DOHH2 (cell line): ENCODE results near the gene DR1.

Experiments
- H3F3A ChIP-seq: fragments of 200-600 bp; sonication (generic), shearing (Covaris generic); 2 replicates; pipeline ENCODE4 v1.6.0; 2016; ENCODE audit warnings: antibody characterized with exemption, mild to moderate bottlenecking; ENCODE audit not compliant: control insufficient read depth, insufficient read depth
- H3K27ac ChIP-seq: fragments of 200-600 bp; sonication (generic); 2 replicates; pipeline ENCODE4 v1.5.1; 2014; ENCODE audit warnings: low read depth, mild to moderate bottlenecking, low read length, moderate library complexity
- H3K27me3 ChIP-seq: fragments of 200-600 bp; sonication (generic); 2 replicates; pipeline ENCODE4 v1.6.1; 2014; ENCODE audit warnings: mild to moderate bottlenecking, low read length, mixed read lengths; ENCODE audit not compliant: control insufficient read depth
- H3K36me3 ChIP-seq: fragments of 200-600 bp; sonication (generic); 2 replicates; pipeline ENCODE4 v1.6.1; 2014; ENCODE audit warnings: mild to moderate bottlenecking, low read length, moderate library complexity, mixed read lengths; ENCODE audit not compliant: control insufficient read depth
- H3K4me1 ChIP-seq: fragments of 200-600 bp; sonication (generic); 2 replicates; pipeline ENCODE4 v1.6.1; 2014; ENCODE audit warnings: mild to moderate bottlenecking, low read length, mixed read lengths; ENCODE audit not compliant: control insufficient read depth
- H3K4me2 ChIP-seq: fragments of 200-600 bp; sonication (generic); 2 replicates; pipeline ENCODE4 v1.6.0; 2014; ENCODE audit warnings: mild to moderate bottlenecking, low read length, moderate library complexity
- H3K4me3 ChIP-seq: fragments of 200-600 bp; sonication (generic); 2 replicates; pipeline ENCODE4 v1.5.1; 2014; ENCODE audit warnings: mild to moderate bottlenecking, low read length, mixed read lengths
- H3K79me2 ChIP-seq: fragments of 200-600 bp; sonication (generic); 2 replicates; pipeline ENCODE4 v1.6.1; 2014; ENCODE audit warnings: mild to moderate bottlenecking, low read length, mixed read lengths; ENCODE audit not compliant: control insufficient read depth
- H3K9me2 ChIP-seq: fragments of 200-600 bp; sonication (generic); replicated peaks from 2 replicates; pipeline ENCODE4 v1.6.1; 2014; ENCODE audit warnings: mild to moderate bottlenecking, low read length, mixed read lengths; ENCODE audit not compliant: control insufficient read depth
- H3K9me3 ChIP-seq: fragments of 200-600 bp; sonication (generic); 2 replicates; pipeline ENCODE4 v1.6.1; 2014; ENCODE audit warnings: antibody characterized with exemption, low read length, mixed read lengths; ENCODE audit not compliant: control insufficient read depth, insufficient read depth
- H4K20me1 ChIP-seq: fragments of 200-600 bp; sonication (generic); 2 replicates; pipeline ENCODE4 v1.6.0; 2014; ENCODE audit warnings: low read depth, mild to moderate bottlenecking, antibody characterized with exemption, low read length, moderate library complexity; ENCODE audit not compliant: control insufficient read depth, insufficient read depth
- CTCF ChIP-seq: fragments of 200-600 bp; sonication (generic); IDR thresholded peaks from one replicate; pipeline ENCODE4 v1.5.1; 2014; ENCODE audit warnings: antibody characterized with exemption, mild to moderate bottlenecking, low read depth, low read length; ENCODE audit not compliant: poor library complexity, severe bottlenecking
- EZH2phosphoT487 ChIP-seq: fragments of 200-600 bp; sonication (generic); IDR thresholded peaks from 2 replicates; pipeline ENCODE4 v1.6.1; 2017; ENCODE audit warnings: borderline replicate concordance, mild to moderate bottlenecking, antibody characterized with exemption, low read length, moderate library complexity, mixed read lengths

DR1 gene

GRCh38 chr1:93338387-93339146 is 7.1 kb upstream of the DR1 start:
- H3K36me3 ChIP-seq, result peaks cover 25% of the 10 kb centered on the region
- no peak overlapping the region for H3K27ac ChIP-seq
- no peaks in the 10 kb centered on the region for H3K27me3 ChIP-seq
- H3K79me2 ChIP-seq, result peaks cover 25% of the 10 kb centered on the region
- no peaks in the 10 kb centered on the region; the same call in 1 of the 2 replicates for H4K20me1 ChIP-seq
- H3K9me2 ChIP-seq, result no peaks in the 10 kb centered on the region
- TF ChIP-seq EZH2phosphoT487 (no peak), CTCF (no peak)
- H3K4me2 ChIP-seq, result no peak overlapping the region
- H3F3A ChIP-seq, result no peaks in the 10 kb centered on the region; the same call in 1 of the 2 replicates
- peaks cover 29% of the 10 kb centered on the region for H3K4me1 ChIP-seq
- H3K9me3 ChIP-seq, result no peaks in the 10 kb centered on the region
- H3K4me3 ChIP-seq, result no peak overlapping the region

GRCh38 chr1:93339171-93339697 is 6.5 kb upstream of the DR1 start:
- TF ChIP-seq CTCF (no peak), EZH2phosphoT487 (no peak)
- Histone ChIP-seq H4K20me1 (no peaks in the 10 kb centered on the region; the same call in 1 of the 2 replicates), H3K9me2 (no peaks in the 10 kb centered on the region), H3K36me3 (peaks cover 25% of the 10 kb centered on the region), H3K27me3 (no peaks in the 10 kb centered on the region), H3K79me2 (peaks cover 32% of the 10 kb centered on the region), H3K4me3 (no peak overlapping the region), H3K9me3 (no peaks in the 10 kb centered on the region), H3K4me1 (peaks cover 36% of the 10 kb centered on the region), H3K4me2 (no peak overlapping the region), H3K27ac (no peak overlapping the region), H3F3A (no peaks in the 10 kb centered on the region; the same call in 1 of the 2 replicates)

GRCh38 chr1:93340090-93340489 is 5.6 kb upstream of the DR1 start:
- Histone ChIP-seq H3K4me2 (no peak overlapping the region), H3K9me3 (no peaks in the 10 kb centered on the region), H4K20me1 (no peaks in the 10 kb centered on the region; the same call in 1 of the 2 replicates), H3K4me1 (peaks cover 40% of the 10 kb centered on the region), H3K9me2 (no peaks in the 10 kb centered on the region), H3K79me2 (peaks cover 40% of the 10 kb centered on the region), H3K27me3 (no peaks in the 10 kb centered on the region), H3K36me3 (peaks cover 25% of the 10 kb centered on the region), H3K27ac (no peak overlapping the region), H3K4me3 (no peak overlapping the region), H3F3A (no peaks in the 10 kb centered on the region; the same call in 1 of the 2 replicates)
- TF ChIP-seq EZH2phosphoT487 (no peak), CTCF (no peak)
